H9 (cell line): ENCODE data around the gene RNF39. TPM values are rescaled to one million over a fixed set of nuclear protein-coding genes. Genes with fewer than 3 reads are reported as not detected.
A peak's percentile ranks its signal among the peaks of the same experiment; 100 is the strongest.

ENCODE experiments used
- DNase-seq: peaks from one replicate; pipeline ENCODE4 v3.0.0-alpha.2; 2017
- H2AFZ ChIP-seq: one replicate; pipeline ENCODE4 v1.6.1; 2013; ENCODE audit warnings: mild to moderate bottlenecking, low read length, control low read depth, moderate library complexity
- H2AK5ac ChIP-seq: 2 replicates; pipeline ENCODE4 v1.6.1; 2013; ENCODE audit warnings: low read length, control low read depth, mixed read lengths; ENCODE audit not compliant: insufficient read length
- H2BK120ac ChIP-seq: one replicate; pipeline ENCODE4 v1.6.1; 2013; ENCODE audit warnings: low read depth, mild to moderate bottlenecking, low read length, control low read depth, inconsistent platforms; ENCODE audit not compliant: poor library complexity, severe bottlenecking
- H2BK12ac ChIP-seq: 2 replicates; pipeline ENCODE4 v1.6.1; 2013; ENCODE audit warnings: low read length, control low read depth, mixed read lengths, low read depth; ENCODE audit not compliant: insufficient read length
- H2BK15ac ChIP-seq: 2 replicates; pipeline ENCODE4 v1.6.1; 2013; ENCODE audit warnings: low read depth, low read length, control low read depth
- H2BK20ac ChIP-seq: one replicate; pipeline ENCODE4 v1.6.1; 2013; ENCODE audit warnings: low read depth, mild to moderate bottlenecking, low read length, control low read depth, inconsistent platforms; ENCODE audit not compliant: poor library complexity, severe bottlenecking
- H2BK5ac ChIP-seq: 2 replicates; pipeline ENCODE4 v1.6.1; 2013; ENCODE audit warnings: low read length, control low read depth, mixed read lengths; ENCODE audit not compliant: insufficient read length
- H3K14ac ChIP-seq: 2 replicates; pipeline ENCODE4 v1.6.1; 2013; ENCODE audit warnings: low read length, control low read depth; ENCODE audit not compliant: insufficient read depth
- H3K18ac ChIP-seq: 2 replicates; pipeline ENCODE4 v1.6.1; 2013; ENCODE audit warnings: low read depth, mild to moderate bottlenecking, mixed read lengths, low read length, control low read depth; ENCODE audit not compliant: insufficient read length
- H3K23ac ChIP-seq: 2 replicates; pipeline ENCODE4 v1.6.1; 2013; ENCODE audit warnings: low read length, control low read depth, mixed read lengths, low read depth; ENCODE audit not compliant: insufficient read length
- H3K23me2 ChIP-seq: 2 replicates; pipeline ENCODE4 v1.6.1; 2013; ENCODE audit warnings: low read depth, mild to moderate bottlenecking, mixed read lengths, low read length, control low read depth; ENCODE audit not compliant: insufficient read length, poor library complexity, severe bottlenecking
- H3K27ac ChIP-seq: 2 replicates; pipeline ENCODE4 v1.5.1; 2013; ENCODE audit warnings: low read length, control low read depth, mixed read lengths, low read depth; ENCODE audit not compliant: insufficient read length
- H3K27me3 ChIP-seq: 2 replicates; pipeline ENCODE4 v1.6.1; 2013; ENCODE audit warnings: low read length, control low read depth, inconsistent platforms; ENCODE audit not compliant: insufficient read depth
- H3K4ac ChIP-seq: 2 replicates; pipeline ENCODE4 v1.6.1; 2013; ENCODE audit warnings: low read depth, mild to moderate bottlenecking, control low read depth, inconsistent platforms, low read length, moderate library complexity
- H3K4me1 ChIP-seq: 2 replicates; pipeline ENCODE4 v1.6.1; 2013; ENCODE audit warnings: low read length, control low read depth, inconsistent platforms; ENCODE audit not compliant: insufficient read depth
- H3K4me2 ChIP-seq: 2 replicates; pipeline ENCODE4 v1.6.1; 2013; ENCODE audit warnings: low read length, control low read depth, mixed read lengths; ENCODE audit not compliant: insufficient read length, insufficient read depth
- H3K56ac ChIP-seq: 2 replicates; pipeline ENCODE4 v1.6.1; 2013; ENCODE audit warnings: low read depth, mild to moderate bottlenecking, mixed read lengths, low read length, control low read depth; ENCODE audit not compliant: insufficient read length
- H3K79me1 ChIP-seq: 2 replicates; pipeline ENCODE4 v1.6.1; 2013; ENCODE audit warnings: low read depth, mild to moderate bottlenecking, moderate library complexity, low read length, control low read depth, inconsistent platforms; ENCODE audit not compliant: insufficient read depth, poor library complexity, severe bottlenecking
- H3K79me2 ChIP-seq: 2 replicates; pipeline ENCODE4 v1.6.1; 2013; ENCODE audit warnings: low read length, control low read depth, inconsistent platforms; ENCODE audit not compliant: insufficient read depth
- H3K9ac ChIP-seq: 2 replicates; pipeline ENCODE4 v1.6.1; 2013; ENCODE audit warnings: low read length, control low read depth, mixed read lengths; ENCODE audit not compliant: insufficient read length; ENCODE audit errors: extremely low read depth
- H3K9me3 ChIP-seq: one replicate; pipeline ENCODE4 v1.6.1; 2013; ENCODE audit warnings: low read depth, low read length, inconsistent platforms; ENCODE audit not compliant: control insufficient read depth
- H3T11ph ChIP-seq: one replicate; pipeline ENCODE4 v1.6.1; 2013; ENCODE audit warnings: mild to moderate bottlenecking, low read length, control low read depth, inconsistent platforms
- H4K20me1 ChIP-seq: one replicate; pipeline ENCODE4 v1.6.1; 2013; ENCODE audit not compliant: control insufficient read depth, insufficient read length, insufficient read depth
- H4K5ac ChIP-seq: 2 replicates; pipeline ENCODE4 v1.6.1; 2013; ENCODE audit warnings: low read depth, mild to moderate bottlenecking, mixed read lengths, low read length, control low read depth; ENCODE audit not compliant: insufficient read length
- H4K8ac ChIP-seq: replicated peaks from 2 replicates; pipeline ENCODE4 v1.6.1; 2013; ENCODE audit warnings: low read length, control low read depth, mixed read lengths, low read depth; ENCODE audit not compliant: insufficient read length
- H4K91ac ChIP-seq: 2 replicates; pipeline ENCODE4 v1.6.1; 2013; ENCODE audit warnings: low read depth, mild to moderate bottlenecking, moderate library complexity, mixed read lengths, low read length, control low read depth; ENCODE audit not compliant: insufficient read length
- H3K27ac Mint-ChIP-seq, 3 experiments: 2 replicates in 2 of 3; 3 replicates in 1 of 3; pipeline ENCODE4 v1.8.0; 2020 to 2021; ENCODE audit warnings: mixed read lengths in 3 of 3, mild to moderate bottlenecking in 1 of 3, moderate library complexity in 1 of 3
- H3K27me3 Mint-ChIP-seq: 2 replicates; pipeline ENCODE4 v1.8.0; 2021; ENCODE audit warnings: low read depth, mild to moderate bottlenecking, moderate library complexity, mixed read lengths
- H3K36me3 Mint-ChIP-seq, 3 experiments: 2 replicates in 2 of 3; 3 replicates in 1 of 3; pipeline ENCODE4 v1.8.0; 2020 to 2021; ENCODE audit warnings: low read depth in 3 of 3, mixed read lengths in 3 of 3; ENCODE audit not compliant: insufficient read depth in 1 of 3
- H3K4me1 Mint-ChIP-seq, 2 experiments: 2 replicates each; pipeline ENCODE4 v1.8.0; 2020; ENCODE audit warnings: mixed read lengths in 2 of 2
- H3K4me3 Mint-ChIP-seq, 2 experiments: 2 replicates in 1 of 2; 3 replicates in 1 of 2; pipeline ENCODE4 v1.8.0; 2020 to 2021; ENCODE audit warnings: mild to moderate bottlenecking in 2 of 2, mixed read lengths in 2 of 2, moderate library complexity in 1 of 2
- H3K9me3 Mint-ChIP-seq, 2 experiments: 2 replicates in 1 of 2; 3 replicates in 1 of 2; pipeline ENCODE4 v1.8.0; 2020; ENCODE audit warnings: mild to moderate bottlenecking in 2 of 2, mixed read lengths in 2 of 2, moderate library complexity in 1 of 2
- CTCF ChIP-seq: fragments of 200-600 bp; sonication (generic); conservative IDR thresholded peaks from 3 replicates; pipeline ENCODE4 v1.8.0; 2021; ENCODE audit warnings: antibody characterized with exemption, mild to moderate bottlenecking
- WGBS: extraction: QIAGEN DNeasy Blood & Tissue Kit; methylation state at CpG from one replicate; pipeline ENCODE4 v1.1.7; 2013; ENCODE audit warnings: missing lambda C conversion rate, low lambda C conversion rate, mixed read lengths; ENCODE audit not compliant: insufficient read length; ENCODE audit errors: extremely low coverage; 5-methylcytosine and 5-hydroxymethylcytosine counted together
- total RNA-seq: library from RNA; stranded (reverse); gene quantifications from 2 replicates; pipeline ENCODE4 v1.2.1, GENCODE V29; 2021

RNF39 gene
- total RNA-seq, 1 experiment from 2014 or later, result 0.26 TPM

GRCh38 chr6:30060606-30061091 lies 14.9 kb downstream of the RNF39 start:
- Mint-ChIP-seq H3K9me3 (no peaks in the 10 kb centered on the region; a peak in 1 of 5 replicates), H3K27ac (peak overlapping the region; percentile 76 to 98 (median 98)), H3K36me3 (peaks cover 1 to 10% (median 10%) of the 10 kb centered on the region in 3 experiments; a peak in 6 of 7 replicates), H3K4me3 (peak overlapping the region; percentile 95 to 97), H3K4me1 (peaks cover 8 to 16% of the 10 kb centered on the region in 2 experiments), H3K27me3 (no peaks in the 10 kb centered on the region)
- Histone ChIP-seq H2BK5ac (no peak overlapping the region), H4K8ac (no peak overlapping the region), H3K4ac (no peak overlapping the region; the same call in 1 of the 2 replicates), H2BK15ac (no peak overlapping the region), H3K79me1 (no peaks in the 10 kb centered on the region), H4K5ac (peak overlapping the region; percentile 63), H2AK5ac (no peak overlapping the region), H3K14ac (peak overlapping the region; percentile 30; the same call in 1 of the 2 replicates), H3K4me2 (peak overlapping the region; percentile 86), H2BK12ac (no peak overlapping the region), H2BK20ac (no peak overlapping the region), H4K20me1 (no peaks in the 10 kb centered on the region), H3T11ph (no peak overlapping the region), H3K9me3 (no peaks in the 10 kb centered on the region), H2AFZ (peak overlapping the region; percentile 12), H3K18ac (peak overlapping the region; percentile 77), H4K91ac (no peak overlapping the region), H3K23me2 (peaks cover 16% of the 10 kb centered on the region), H3K27ac (no peak overlapping the region), H3K23ac (no peak overlapping the region), H3K79me2 (no peaks in the 10 kb centered on the region), H3K9ac (peak overlapping the region; percentile 63), H3K4me1 (0 out of 2 replicates have a peak, but pooled peaks cover 4% of the 10 kb centered on the region), H3K56ac (no peak overlapping the region), H2BK120ac (no peak overlapping the region), H3K27me3 (no peaks in the 10 kb centered on the region)
- DNase-seq, result no peak
- no CpG with 5 or more reads among the region's 24 CpGs for WGBS
- no peak for TF ChIP-seq CTCF
